Panc1 (cell line): Measurements from ENCODE around the gene TMEM258. TPM values are rescaled to one million over a fixed set of nuclear protein-coding genes. Genes with fewer than 3 reads are reported as not detected.

Experiments used
- ATAC-seq: fragments of 200-7000 bp; cut with Tn5 transposase; 2 replicates; pipeline ENCODE4 v1.9.1; 2020; ENCODE audit warnings: mild to moderate bottlenecking, moderate library complexity
- BruUV-seq: library from RNA; stranded (reverse); fragments of 400-500 nt; replicated peaks from 2 replicates; lab custom pipeline; 2021; lab: Mats Ljungman, UMichigan
- CTCF ChIA-PET: fragments of 300-600 bp; sonication (Branson Sonifier 250); formaldehyde crosslinking; loops from one replicate; lab custom pipeline; 2022; ENCODE audit warnings: antibody characterized with exemption; lab: Charles Lee
- POLR2A ChIA-PET: fragments of 300-600 bp; sonication (Branson Sonifier 250); formaldehyde crosslinking; loops from one replicate; lab custom pipeline; 2022; ENCODE audit warnings: antibody characterized with exemption; lab: Charles Lee
- DNase-seq: peaks from one replicate; pipeline ENCODE4 v3.0.0-alpha.2; 2010; ENCODE audit warnings: low read depth, low spot score
- H3K27ac ChIP-seq: 2 replicates; pipeline ENCODE4 v1.5.1; 2011; ENCODE audit warnings: mild to moderate bottlenecking, low read length, inconsistent platforms
- H3K27me3 ChIP-seq: fragments of 200-500 bp; sonication (Bioruptor generic); 2 replicates; pipeline ENCODE4 v1.6.0; 2014; ENCODE audit warnings: low read length, inconsistent platforms; ENCODE audit not compliant: control insufficient read depth, insufficient read depth
- H3K36me3 ChIP-seq: fragments of 200-500 bp; sonication (Bioruptor generic); 2 replicates; pipeline ENCODE4 v1.5.1; 2014; ENCODE audit warnings: inconsistent platforms, mild to moderate bottlenecking, low read length, moderate library complexity; ENCODE audit not compliant: control insufficient read depth, insufficient read depth
- H3K4me1 ChIP-seq: 2 replicates; pipeline ENCODE4 v1.5.1; 2011; ENCODE audit warnings: inconsistent platforms, mild to moderate bottlenecking, low read length, moderate library complexity; ENCODE audit not compliant: control insufficient read depth, insufficient read depth
- H3K4me3 ChIP-seq, 2 experiments: 2 replicates each; pipeline ENCODE4 v1.5.1; 2011 to 2012; ENCODE audit warnings: low read depth in 2 of 2, low read length in 2 of 2, mild to moderate bottlenecking in 2 of 2, inconsistent platforms in 1 of 2, moderate library complexity in 1 of 2
- H3K9me3 ChIP-seq: fragments of 200-500 bp; sonication (Bioruptor generic); 2 replicates; pipeline ENCODE4 v1.5.1; 2014; ENCODE audit warnings: low read depth, mild to moderate bottlenecking, inconsistent platforms, low read length, moderate library complexity; ENCODE audit not compliant: control insufficient read depth, insufficient read depth
- CTCF ChIP-seq: fragments of 450-650 bp; IDR thresholded peaks from 2 replicates; pipeline ENCODE4 v1.5.1; 2017; ENCODE audit warnings: mild to moderate bottlenecking
- POLR2AphosphoS5 ChIP-seq: IDR thresholded peaks from 2 replicates; pipeline ENCODE4 v1.6.1; 2012; ENCODE audit warnings: mild to moderate bottlenecking, low read depth, low read length, moderate library complexity
- REST ChIP-seq, 2 experiments: IDR thresholded peaks; 2 replicates each; pipeline ENCODE4 v1.6.1; 2011 to 2012; ENCODE audit warnings: low read depth in 2 of 2, control low read depth in 1 of 2, low read length in 1 of 2, mild to moderate bottlenecking in 1 of 2, moderate library complexity in 1 of 2; ENCODE audit not compliant: insufficient read depth in 1 of 2
- SIN3A ChIP-seq: IDR thresholded peaks from 2 replicates; pipeline ENCODE4 v1.6.1; 2012; ENCODE audit warnings: low read depth, mild to moderate bottlenecking, low read length, moderate library complexity, borderline replicate concordance; ENCODE audit not compliant: insufficient read depth
- TCF7L2 ChIP-seq: IDR thresholded peaks from 2 replicates; pipeline ENCODE4 v1.6.1; 2011; ENCODE audit warnings: mild to moderate bottlenecking, low read depth, low read length, inconsistent platforms
- in situ Hi-C: cut with HindIII; loops from 2 replicates; pipeline ENCODE4 v1.10.0; 2016; ENCODE audit warnings: low sequenced_read_pairs, low pct_unique_long_range_greater_than_20kb
- intact Hi-C: fragments of 100-400 bp; cut with micrococcal nuclease; formaldehyde crosslinking; loops from one replicate; pipeline ENCODE4 v1.10.0; 2022; ENCODE audit not compliant: unreplicated experiment
- total RNA-seq: library from RNA; stranded (reverse); gene quantifications from one replicate; pipeline ENCODE4 v1.2.1, GENCODE V29; 2021; ENCODE audit not compliant: unreplicated experiment

Gene TMEM258
- total RNA-seq, 1 experiment from 2014 or later = 139 TPM

GRCh38 chr11:61839742-61840141 lies 47.3 kb upstream of the TMEM258 start:
- H3K36me3 ChIP-seq = no peaks in the 10 kb centered on the region
- CTCF ChIA-PET = no interaction called here
- BruUV-seq = no TSS peak

GRCh38 chr11:61838921-61839320 lies 46.5 kb upstream of the TMEM258 start:
- Histone ChIP-seq H3K27ac (no peak overlapping the region), H3K9me3 (no peaks in the 10 kb centered on the region), H3K4me3 (no peak overlapping the region), H3K27me3 (no peaks in the 10 kb centered on the region), H3K36me3 (no peaks in the 10 kb centered on the region), H3K4me1 (peaks cover 18% of the 10 kb centered on the region)
- in situ Hi-C loops (no loop called here), intact Hi-C loops (no loop called here)
- ChIA-PET CTCF (no interaction called here), POLR2A (interaction anchor here (0.6 kb wide), 1 partner anchor 132 kb away, joined by 3 read pairs; no protein-coding TSS in a partner anchor)
- TF ChIP-seq SIN3A = no peak
- no peak for TF ChIP-seq POLR2AphosphoS5
- TF ChIP-seq REST (IDR thresholded peaks at IDR 0.05; ENCODE audit: insufficient read depth in 1 of 2, low read depth in 2 of 2, low read length in 1 of 2) = no peak
- TF ChIP-seq TCF7L2 = no peak
- TF ChIP-seq CTCF = no peak
- DNase-seq = no peak
- no TSS peak for BruUV-seq
- no peak for ATAC-seq

More at GRCh38 chr11:61839742-61840141, 47.3 kb upstream of the TMEM258 start:
- no peak overlapping the region for H3K27ac ChIP-seq
- POLR2A ChIA-PET = no interaction called here
- H3K27me3 ChIP-seq = no peaks in the 10 kb centered on the region
- no peak for ATAC-seq
- intact Hi-C loops = no loop called here
- in situ Hi-C loops = no loop called here
- H3K9me3 ChIP-seq = no peaks in the 10 kb centered on the region
- H3K4me1 ChIP-seq = peaks cover 10% of the 10 kb centered on the region; the same call in 1 of the 2 replicates
- no peak overlapping the region for H3K4me3 ChIP-seq
- no peak for DNase-seq
- TF ChIP-seq TCF7L2 (no peak), CTCF (no peak), SIN3A (no peak)
